Epithelial cell of proximal tubule (primary cell): ENCODE data around the gene LIN52. TPM values are rescaled to one million over a fixed set of nuclear protein-coding genes. Genes with fewer than 3 reads are reported as not detected.
A peak's percentile ranks its signal among the peaks of the same experiment; 100 is the strongest.

ENCODE experiments used
- DNase-seq: peaks from one replicate; pipeline ENCODE4 v3.0.0-alpha.2; 2011; ENCODE audit warnings: low read depth
- H3K4me3 ChIP-seq: 2 replicates; pipeline ENCODE4 v1.5.1; 2011; ENCODE audit warnings: low read depth, mild to moderate bottlenecking, low read length
- total RNA-seq: library from RNA; depleted of rRNA; stranded (reverse); fragments of >200 nt; gene quantifications from 2 replicates; pipeline ENCODE4 v1.2.3, GENCODE V29; 2015
- TF ChIP-seq, protein P1 (sequence below): conservative IDR thresholded peaks from 2 replicates; pipeline ENCODE4 v1.5.1; 2012; ENCODE audit warnings: low read depth, mild to moderate bottlenecking, low read length

The LIN52 gene
- total RNA-seq, 1 donor from 2014 or later: 4.6 TPM

DNA sequence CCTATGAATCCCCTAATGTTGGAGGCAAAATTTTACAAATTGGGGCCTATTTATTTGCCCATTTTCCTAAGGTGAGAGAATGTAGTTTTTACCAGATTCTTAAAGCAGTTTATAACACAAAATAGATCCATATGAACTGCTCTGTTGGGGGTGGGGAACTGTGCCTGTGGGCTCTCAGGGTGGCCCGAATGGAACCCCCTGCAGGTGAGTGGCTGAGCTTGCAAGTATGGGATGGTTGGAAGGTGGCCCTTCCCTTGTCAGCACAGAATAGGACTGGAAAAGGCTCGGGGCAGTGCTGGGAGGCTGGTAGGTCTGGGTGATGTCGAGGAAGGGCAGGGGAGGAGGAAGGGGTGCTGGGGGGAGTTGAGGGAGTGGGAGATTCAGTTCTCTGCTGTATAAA is 159.4 kb downstream of the LIN52 start:
- TF ChIP-seq, protein P1, sequence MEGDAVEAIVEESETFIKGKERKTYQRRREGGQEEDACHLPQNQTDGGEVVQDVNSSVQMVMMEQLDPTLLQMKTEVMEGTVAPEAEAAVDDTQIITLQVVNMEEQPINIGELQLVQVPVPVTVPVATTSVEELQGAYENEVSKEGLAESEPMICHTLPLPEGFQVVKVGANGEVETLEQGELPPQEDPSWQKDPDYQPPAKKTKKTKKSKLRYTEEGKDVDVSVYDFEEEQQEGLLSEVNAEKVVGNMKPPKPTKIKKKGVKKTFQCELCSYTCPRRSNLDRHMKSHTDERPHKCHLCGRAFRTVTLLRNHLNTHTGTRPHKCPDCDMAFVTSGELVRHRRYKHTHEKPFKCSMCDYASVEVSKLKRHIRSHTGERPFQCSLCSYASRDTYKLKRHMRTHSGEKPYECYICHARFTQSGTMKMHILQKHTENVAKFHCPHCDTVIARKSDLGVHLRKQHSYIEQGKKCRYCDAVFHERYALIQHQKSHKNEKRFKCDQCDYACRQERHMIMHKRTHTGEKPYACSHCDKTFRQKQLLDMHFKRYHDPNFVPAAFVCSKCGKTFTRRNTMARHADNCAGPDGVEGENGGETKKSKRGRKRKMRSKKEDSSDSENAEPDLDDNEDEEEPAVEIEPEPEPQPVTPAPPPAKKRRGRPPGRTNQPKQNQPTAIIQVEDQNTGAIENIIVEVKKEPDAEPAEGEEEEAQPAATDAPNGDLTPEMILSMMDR: peak; percentile 18
- no peak for DNase-seq
- H3K4me3 ChIP-seq: no peak overlapping the region

DNA sequence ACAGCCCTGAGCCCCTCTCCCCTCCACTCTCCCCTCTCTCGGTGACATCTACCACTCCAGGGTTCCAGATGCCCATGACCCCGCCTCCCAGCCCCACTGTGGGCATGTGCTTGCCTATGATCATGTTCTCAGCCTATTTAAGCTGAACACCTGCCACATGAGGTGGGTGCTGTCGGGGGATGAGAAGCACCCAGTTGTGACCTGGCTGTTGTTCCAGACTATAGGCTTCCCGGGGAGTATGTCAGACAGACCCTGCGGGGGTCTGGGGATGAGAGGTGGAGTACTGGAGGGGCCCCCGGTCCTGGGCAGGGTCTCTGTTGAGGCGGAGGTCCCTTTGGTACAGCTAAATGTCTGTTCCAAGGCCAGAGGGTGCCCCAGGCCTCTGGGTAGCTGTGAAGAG is 160.5 kb downstream of the LIN52 start:
- no peak overlapping the region for H3K4me3 ChIP-seq
- no peak for DNase-seq
- TF ChIP-seq, protein P1: no peak

DNA sequence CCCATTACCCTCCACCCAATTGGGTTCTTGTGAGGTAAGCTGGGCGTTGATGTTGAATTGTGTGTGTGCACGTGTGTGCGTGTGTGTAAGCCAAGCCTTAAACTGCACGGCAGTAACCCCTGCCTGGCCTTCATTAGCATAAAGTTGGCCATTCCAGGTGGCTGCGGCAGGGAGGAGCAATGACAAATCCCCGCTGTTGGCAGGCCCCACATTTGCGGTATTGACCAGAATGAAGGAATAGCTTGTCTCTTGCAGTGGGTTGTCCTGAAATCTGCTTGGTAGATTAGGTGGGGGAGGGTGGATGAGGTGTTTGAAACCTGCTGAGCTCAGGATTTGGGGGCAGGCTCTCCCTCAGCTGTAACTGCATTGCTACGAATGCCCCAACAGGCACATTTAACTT is 161.8 kb downstream of the LIN52 start:
- no peak overlapping the region for H3K4me3 ChIP-seq
- TF ChIP-seq, protein P1: no peak
- no peak for DNase-seq

DNA sequence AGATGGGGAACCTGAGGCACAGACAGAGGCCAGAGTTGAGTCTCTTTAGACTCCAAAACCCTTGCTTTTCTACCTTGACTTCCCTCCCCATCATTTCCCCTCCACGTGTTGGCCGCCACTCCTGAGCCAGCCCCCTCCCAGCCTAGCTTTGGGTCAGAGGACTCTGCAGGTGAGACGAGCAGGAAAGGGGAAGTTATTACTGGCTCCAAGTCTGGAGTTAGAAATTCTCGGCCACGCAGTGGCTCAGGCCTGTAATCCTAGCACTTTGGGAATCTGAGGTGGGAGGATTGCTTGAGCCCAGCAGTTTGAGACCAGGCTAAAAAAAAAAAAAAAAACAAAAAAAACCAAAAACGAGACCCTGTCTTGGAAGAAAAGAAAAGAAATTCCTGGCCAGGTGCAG is 163.3 kb downstream of the LIN52 start:
- no peak for DNase-seq
- H3K4me3 ChIP-seq: no peak overlapping the region
- TF ChIP-seq, protein P1: no peak

GRCh38 chr14:74249433-74250375 is 164.9 kb downstream of the LIN52 start:
- no peak for DNase-seq
- H3K4me3 ChIP-seq: no peak overlapping the region
- TF ChIP-seq, protein P1: no peak

Other genes with a start within 250 kb of the LIN52 start
- gene PTGR2, start 233.1 kb upstream of the LIN52 start, total RNA-seq: 4.8 and 5.4 TPM in 2 replicates
- 43.8 and 52.9 TPM in 2 replicates for gene ZNF410, start 198.1 kb upstream of the LIN52 start, total RNA-seq
- 1.7 and 2.7 TPM in 2 replicates for gene FAM161B, start 134.9 kb upstream of the LIN52 start, total RNA-seq
- 27.3 and 38.1 TPM in 2 replicates for gene COQ6, start 134.7 kb upstream of the LIN52 start, total RNA-seq
- gene ENTPD5, start 65.7 kb upstream of the LIN52 start, total RNA-seq: 2.7 and 4.8 TPM in 2 replicates
- gene BBOF1, start 65.6 kb upstream of the LIN52 start, total RNA-seq: 1.2 and 3.8 TPM in 2 replicates
- 3.5 and 7.9 TPM in 2 replicates for gene ALDH6A1, start 503 bp upstream of the LIN52 start, total RNA-seq
- gene VSX2, start 154.5 kb downstream of the LIN52 start, total RNA-seq: not detected in 2 replicates
- gene ABCD4, start 218.0 kb downstream of the LIN52 start, total RNA-seq: 36.8 and 65.3 TPM in 2 replicates